MM.1S (cell line): ENCODE results near the gene KLK13.

Source experiments
- EZH2 ChIP-seq: fragments of 300-600 bp; sonication (generic); optimal IDR thresholded peaks from 2 replicates; pipeline ENCODE3; 2017; ENCODE audit warnings: low read depth, mild to moderate bottlenecking, antibody characterized with exemption, low read length, mixed read lengths
- EZH2phosphoT487 ChIP-seq: fragments of 300-600 bp; sonication (generic); IDR thresholded peaks from 2 replicates; pipeline ENCODE4 v1.6.1; 2018; ENCODE audit warnings: antibody characterized with exemption, low read length
- TF ChIP-seq, protein P1 (sequence below): fragments of 300-600 bp; sonication (generic); IDR thresholded peaks from 2 replicates; pipeline ENCODE4 v1.5.1; 2016; ENCODE audit warnings: antibody characterized with exemption, low read length, mixed read lengths

DNA sequence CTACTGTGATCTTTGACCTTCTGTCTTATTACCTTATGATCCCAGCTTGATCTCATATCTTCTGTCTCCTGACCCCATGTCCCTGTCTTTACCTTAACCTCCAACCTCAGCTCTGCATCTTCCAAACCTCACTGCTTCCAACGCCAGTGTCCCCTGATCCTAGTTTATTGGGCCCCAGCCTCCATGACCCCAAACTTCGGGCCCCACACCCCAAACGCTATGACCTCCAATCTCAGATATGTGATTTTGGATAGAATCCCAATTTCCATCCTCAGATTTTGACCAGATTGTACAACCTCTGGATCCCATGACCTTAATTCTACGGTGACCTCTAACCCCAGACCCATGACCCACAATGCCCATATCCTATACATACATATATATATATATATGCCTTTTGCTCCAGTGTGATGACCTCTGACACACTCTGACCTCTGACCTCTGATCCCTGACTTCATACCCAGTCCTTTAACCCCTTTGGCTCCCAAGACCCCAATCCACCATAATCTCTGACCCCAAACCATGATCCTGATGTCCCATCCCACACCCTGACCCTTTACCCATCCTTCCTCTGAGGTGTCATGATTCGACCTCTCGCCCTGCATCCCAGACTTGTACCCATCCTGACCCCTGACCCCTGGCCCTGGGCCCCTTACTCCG lies 33.5 kb downstream of the KLK13 start:
- TF ChIP-seq EZH2phosphoT487 = no peak
- no peak for TF ChIP-seq EZH2
- TF ChIP-seq, protein P1, sequence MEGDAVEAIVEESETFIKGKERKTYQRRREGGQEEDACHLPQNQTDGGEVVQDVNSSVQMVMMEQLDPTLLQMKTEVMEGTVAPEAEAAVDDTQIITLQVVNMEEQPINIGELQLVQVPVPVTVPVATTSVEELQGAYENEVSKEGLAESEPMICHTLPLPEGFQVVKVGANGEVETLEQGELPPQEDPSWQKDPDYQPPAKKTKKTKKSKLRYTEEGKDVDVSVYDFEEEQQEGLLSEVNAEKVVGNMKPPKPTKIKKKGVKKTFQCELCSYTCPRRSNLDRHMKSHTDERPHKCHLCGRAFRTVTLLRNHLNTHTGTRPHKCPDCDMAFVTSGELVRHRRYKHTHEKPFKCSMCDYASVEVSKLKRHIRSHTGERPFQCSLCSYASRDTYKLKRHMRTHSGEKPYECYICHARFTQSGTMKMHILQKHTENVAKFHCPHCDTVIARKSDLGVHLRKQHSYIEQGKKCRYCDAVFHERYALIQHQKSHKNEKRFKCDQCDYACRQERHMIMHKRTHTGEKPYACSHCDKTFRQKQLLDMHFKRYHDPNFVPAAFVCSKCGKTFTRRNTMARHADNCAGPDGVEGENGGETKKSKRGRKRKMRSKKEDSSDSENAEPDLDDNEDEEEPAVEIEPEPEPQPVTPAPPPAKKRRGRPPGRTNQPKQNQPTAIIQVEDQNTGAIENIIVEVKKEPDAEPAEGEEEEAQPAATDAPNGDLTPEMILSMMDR = no peak
